Osteocyte (in vitro differentiated cells): ENCODE data around the gene ADRM1. TPM values are rescaled to one million over a fixed set of nuclear protein-coding genes. Genes with fewer than 3 reads are reported as not detected.

ENCODE experiments used
- DNase-seq: peaks from one replicate; pipeline ENCODE4 v3.0.0; 2021; ENCODE audit warnings: mixed read lengths; ENCODE audit not compliant: unreplicated experiment; ENCODE audit errors: extremely low spot score
- H3K27ac Mint-ChIP-seq: one replicate; pipeline ENCODE4 v1.8.0; 2021; ENCODE audit warnings: mild to moderate bottlenecking, mixed read lengths; ENCODE audit not compliant: unreplicated experiment
- H3K27me3 Mint-ChIP-seq: one replicate; pipeline ENCODE4 v1.8.0; 2021; ENCODE audit warnings: mixed read lengths; ENCODE audit not compliant: unreplicated experiment
- H3K36me3 Mint-ChIP-seq: one replicate; pipeline ENCODE4 v1.8.0; 2021; ENCODE audit warnings: mixed read lengths; ENCODE audit not compliant: unreplicated experiment
- H3K4me1 Mint-ChIP-seq: one replicate; pipeline ENCODE4 v1.8.0; 2021; ENCODE audit warnings: mixed read lengths; ENCODE audit not compliant: unreplicated experiment
- H3K4me3 Mint-ChIP-seq: one replicate; pipeline ENCODE4 v1.8.0; 2021; ENCODE audit warnings: mild to moderate bottlenecking, moderate library complexity, mixed read lengths; ENCODE audit not compliant: unreplicated experiment
- H3K9me3 Mint-ChIP-seq: one replicate; pipeline ENCODE4 v1.8.0; 2021; ENCODE audit warnings: mixed read lengths; ENCODE audit not compliant: unreplicated experiment
- total RNA-seq: library from RNA; stranded (reverse); gene quantifications from 2 replicates; pipeline ENCODE4 v1.2.1, GENCODE V29; 2021
- TF ChIP-seq, protein P1 (sequence below): fragments of 200-600 bp; sonication (generic); IDR thresholded peaks from 2 replicates; pipeline ENCODE4 v1.5.0; 2021; ENCODE audit warnings: antibody characterized with exemption, mild to moderate bottlenecking, moderate library complexity

ADRM1 gene
- total RNA-seq, 1 donor from 2014 or later: 83.9 TPM

DNA sequence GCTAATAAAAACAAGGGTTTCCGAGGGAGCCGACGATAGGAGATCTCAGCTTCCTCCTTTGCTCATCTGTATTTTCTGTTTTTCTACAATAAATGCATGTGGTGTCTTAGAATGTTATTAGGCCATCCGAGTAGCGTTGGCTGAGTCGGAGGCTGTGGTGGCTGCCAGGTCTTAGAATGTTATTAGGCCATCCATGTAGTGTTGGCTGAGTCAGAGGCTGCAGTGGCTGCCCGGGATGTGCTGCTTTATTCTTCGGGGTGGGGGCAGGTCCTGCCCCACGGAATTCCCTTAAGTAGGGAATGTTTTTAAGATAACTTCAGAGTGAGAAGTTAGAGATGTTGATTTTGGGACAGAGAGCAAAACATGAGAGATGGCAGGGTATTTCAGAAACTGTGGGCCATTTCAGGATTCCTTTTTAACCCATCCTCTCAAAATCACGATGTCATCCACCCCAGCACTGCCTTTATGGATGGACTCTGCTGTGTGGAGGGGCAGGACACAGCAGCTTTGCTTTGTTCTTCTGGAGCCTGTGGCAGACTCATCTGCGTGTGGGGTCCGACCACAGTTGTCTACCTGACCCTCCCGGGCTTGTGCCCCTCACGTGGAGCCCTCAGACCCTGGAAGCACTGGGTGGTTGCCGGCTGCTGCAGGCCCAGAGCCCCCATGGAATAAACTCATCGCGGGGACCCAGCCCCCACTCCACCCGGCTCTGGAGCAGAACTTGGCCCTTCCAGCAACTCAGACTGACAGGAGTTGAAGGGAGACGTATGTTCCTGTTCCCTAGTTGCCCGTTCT lies 44.1 kb upstream of the ADRM1 start:
- TF ChIP-seq, protein P1, sequence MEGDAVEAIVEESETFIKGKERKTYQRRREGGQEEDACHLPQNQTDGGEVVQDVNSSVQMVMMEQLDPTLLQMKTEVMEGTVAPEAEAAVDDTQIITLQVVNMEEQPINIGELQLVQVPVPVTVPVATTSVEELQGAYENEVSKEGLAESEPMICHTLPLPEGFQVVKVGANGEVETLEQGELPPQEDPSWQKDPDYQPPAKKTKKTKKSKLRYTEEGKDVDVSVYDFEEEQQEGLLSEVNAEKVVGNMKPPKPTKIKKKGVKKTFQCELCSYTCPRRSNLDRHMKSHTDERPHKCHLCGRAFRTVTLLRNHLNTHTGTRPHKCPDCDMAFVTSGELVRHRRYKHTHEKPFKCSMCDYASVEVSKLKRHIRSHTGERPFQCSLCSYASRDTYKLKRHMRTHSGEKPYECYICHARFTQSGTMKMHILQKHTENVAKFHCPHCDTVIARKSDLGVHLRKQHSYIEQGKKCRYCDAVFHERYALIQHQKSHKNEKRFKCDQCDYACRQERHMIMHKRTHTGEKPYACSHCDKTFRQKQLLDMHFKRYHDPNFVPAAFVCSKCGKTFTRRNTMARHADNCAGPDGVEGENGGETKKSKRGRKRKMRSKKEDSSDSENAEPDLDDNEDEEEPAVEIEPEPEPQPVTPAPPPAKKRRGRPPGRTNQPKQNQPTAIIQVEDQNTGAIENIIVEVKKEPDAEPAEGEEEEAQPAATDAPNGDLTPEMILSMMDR: no peak
- Mint-ChIP-seq H3K4me3 (no peak overlapping the region), H3K9me3 (no peaks in the 10 kb centered on the region), H3K27me3 (no peaks in the 10 kb centered on the region), H3K27ac (peak overlapping the region; percentile 25), H3K4me1 (no peaks in the 10 kb centered on the region), H3K36me3 (peaks cover 9% of the 10 kb centered on the region)
- no peak for DNase-seq

DNA sequence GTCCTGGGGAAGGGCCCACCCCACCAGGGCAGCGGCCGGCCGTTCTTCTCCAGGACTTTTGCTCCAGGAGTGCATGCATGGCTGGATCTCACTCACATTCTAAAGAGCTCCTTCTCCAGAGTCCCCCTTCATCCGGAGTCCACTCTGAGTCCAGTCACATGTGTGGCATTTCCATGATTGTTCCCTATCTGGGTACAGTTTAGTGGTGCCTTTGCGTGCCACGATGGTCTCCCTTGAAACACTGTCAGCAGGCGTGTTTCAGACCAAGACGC lies 43.6 kb upstream of the ADRM1 start:
- TF ChIP-seq, protein P1: no peak
- Mint-ChIP-seq H3K36me3 (peaks cover 9% of the 10 kb centered on the region), H3K4me1 (no peaks in the 10 kb centered on the region), H3K27me3 (no peaks in the 10 kb centered on the region), H3K9me3 (no peaks in the 10 kb centered on the region), H3K27ac (no peak overlapping the region), H3K4me3 (no peak overlapping the region)
- DNase-seq: no peak

DNA sequence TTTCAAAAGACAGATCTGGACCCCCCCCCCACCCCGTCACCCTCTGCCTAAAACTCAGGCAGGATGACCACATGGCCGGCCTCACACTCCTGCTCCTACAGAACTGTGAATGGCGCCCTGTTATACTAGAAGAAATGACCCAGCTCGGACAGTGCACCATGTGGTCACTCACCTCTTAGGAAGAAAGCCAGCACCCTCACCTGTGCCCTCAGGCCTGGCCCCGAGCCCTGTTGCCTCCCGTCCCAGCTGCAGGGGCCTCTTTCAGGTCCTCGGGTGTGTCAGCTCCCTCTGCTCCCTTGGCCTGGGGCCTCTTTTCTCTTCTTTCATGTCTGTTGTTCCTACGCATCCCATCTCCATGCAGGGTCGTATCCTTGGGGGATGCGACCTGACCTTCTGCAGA lies 40.7 kb upstream of the ADRM1 start:
- H3K27ac Mint-ChIP-seq: no peak overlapping the region
- no peaks in the 10 kb centered on the region for H3K27me3 Mint-ChIP-seq
- TF ChIP-seq, protein P1: no peak
- DNase-seq: no peak
- H3K9me3 Mint-ChIP-seq: peaks cover 6% of the 10 kb centered on the region
- no peaks in the 10 kb centered on the region for H3K4me1 Mint-ChIP-seq
- no peak overlapping the region for H3K4me3 Mint-ChIP-seq
- peaks cover 23% of the 10 kb centered on the region for H3K36me3 Mint-ChIP-seq

DNA sequence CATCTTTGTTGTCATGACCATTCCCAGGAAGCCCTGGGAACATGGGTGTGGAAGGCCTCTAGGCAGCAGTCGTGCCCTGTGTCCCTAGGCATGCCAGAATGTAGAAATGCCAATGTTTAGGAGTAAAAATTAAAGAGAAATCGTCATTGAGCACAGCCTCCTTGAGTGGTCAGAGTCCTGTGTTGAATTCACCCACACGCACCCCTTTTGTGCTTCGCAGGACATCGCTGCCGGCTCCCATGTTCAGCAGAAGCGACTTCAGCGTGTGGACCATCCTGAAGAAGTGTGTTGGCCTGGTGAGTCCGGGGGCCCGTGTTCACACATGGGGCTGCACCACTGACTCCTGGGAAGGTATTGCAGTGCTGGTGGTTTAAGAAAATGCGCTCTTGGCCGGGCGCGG lies 39.4 kb upstream of the ADRM1 start:
- no peak overlapping the region for H3K27ac Mint-ChIP-seq
- TF ChIP-seq, protein P1: no peak
- H3K4me3 Mint-ChIP-seq: no peak overlapping the region
- H3K36me3 Mint-ChIP-seq: peaks cover 27% of the 10 kb centered on the region
- no peak for DNase-seq
- no peaks in the 10 kb centered on the region for H3K4me1 Mint-ChIP-seq
- H3K27me3 Mint-ChIP-seq: no peaks in the 10 kb centered on the region
- peaks cover 6% of the 10 kb centered on the region for H3K9me3 Mint-ChIP-seq

DNA sequence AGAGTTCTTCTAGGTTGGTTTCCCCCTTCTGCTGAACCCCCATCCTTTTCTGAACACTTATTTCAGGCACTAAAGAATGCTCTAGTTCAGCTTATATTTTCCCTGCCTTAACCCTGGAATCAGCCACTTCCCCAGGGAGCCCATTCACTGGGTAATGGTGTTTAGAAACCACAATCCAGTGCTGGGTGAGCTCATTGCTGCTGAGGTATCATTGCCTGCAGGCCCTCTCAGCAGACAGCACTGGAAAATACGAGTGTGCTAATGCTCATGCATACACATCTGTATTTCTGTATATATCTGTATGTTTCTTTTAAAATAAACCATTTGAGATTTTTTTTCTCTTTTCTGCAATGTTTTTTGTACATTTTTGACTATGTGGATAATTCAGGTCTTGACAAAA lies 37.4 kb upstream of the ADRM1 start:
- H3K27me3 Mint-ChIP-seq: no peaks in the 10 kb centered on the region
- no peak overlapping the region for H3K27ac Mint-ChIP-seq
- peaks cover 6% of the 10 kb centered on the region for H3K9me3 Mint-ChIP-seq
- no peak for DNase-seq
- peaks cover 2% of the 10 kb centered on the region for H3K4me1 Mint-ChIP-seq
- H3K36me3 Mint-ChIP-seq: peaks cover 30% of the 10 kb centered on the region
- H3K4me3 Mint-ChIP-seq: no peak overlapping the region
- TF ChIP-seq, protein P1: no peak
